ENCODE measurements around the gene GNMT.
A peak's percentile ranks its signal among the peaks of the same experiment; 100 is the strongest.

The GNMT gene

DNA sequence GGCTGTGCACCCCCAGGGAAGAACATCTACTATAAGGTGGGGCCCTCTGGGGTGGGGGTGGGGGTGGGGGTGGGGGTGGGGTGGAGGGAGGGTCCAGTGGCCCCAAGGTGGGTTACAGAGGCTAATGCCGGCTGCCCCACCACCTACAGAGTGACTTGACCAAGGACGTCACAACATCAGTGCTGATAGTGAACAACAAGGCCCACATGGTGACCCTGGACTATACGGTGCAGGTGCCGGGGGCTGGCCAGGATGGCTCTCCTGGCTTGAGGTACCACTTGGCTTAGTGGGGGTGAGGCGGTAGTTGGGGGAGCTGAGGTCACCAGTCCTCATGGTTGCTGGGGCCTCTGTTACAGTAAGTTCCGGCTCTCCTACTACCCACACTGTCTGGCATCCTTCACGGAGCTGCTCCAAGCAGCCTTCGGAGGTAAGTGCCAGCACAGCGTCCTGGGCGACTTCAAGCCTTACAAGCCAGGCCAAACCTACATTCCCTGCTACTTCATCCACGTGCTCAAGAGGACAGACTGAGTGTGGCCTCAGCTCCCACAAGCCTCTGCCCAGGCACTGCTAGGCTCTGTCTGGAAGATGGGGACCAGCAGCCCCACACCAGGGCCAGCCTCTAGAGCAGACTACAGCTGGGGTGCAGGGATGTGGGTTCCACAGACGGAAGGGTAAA lies 2.8 kb downstream of the GNMT start:
- ChIA-PET CTCF (interaction anchor here (0.7 kb wide), 1 partner anchor 12 kb away, joined by 3 read pairs; no protein-coding TSS in a partner anchor), POLR2A (interaction anchor here (1.5 to 2.1 kb wide), 2 partner anchors 21 to 34 kb away, joined by 4 to 12 read pairs; partner anchors contain the start of genes CNPY3 and PPP2R5D)
- TF ChIP-seq FOXA1 (IDR thresholded peaks at IDR 0.05) = no peak
- TF ChIP-seq FOXK2 (IDR thresholded peaks at IDR 0.05) = no peak
- TF ChIP-seq ARNT (IDR thresholded peaks at IDR 0.05) = no peak
- DNase-seq (ENCODE audit: extremely low spot score) = no peak

DNA sequence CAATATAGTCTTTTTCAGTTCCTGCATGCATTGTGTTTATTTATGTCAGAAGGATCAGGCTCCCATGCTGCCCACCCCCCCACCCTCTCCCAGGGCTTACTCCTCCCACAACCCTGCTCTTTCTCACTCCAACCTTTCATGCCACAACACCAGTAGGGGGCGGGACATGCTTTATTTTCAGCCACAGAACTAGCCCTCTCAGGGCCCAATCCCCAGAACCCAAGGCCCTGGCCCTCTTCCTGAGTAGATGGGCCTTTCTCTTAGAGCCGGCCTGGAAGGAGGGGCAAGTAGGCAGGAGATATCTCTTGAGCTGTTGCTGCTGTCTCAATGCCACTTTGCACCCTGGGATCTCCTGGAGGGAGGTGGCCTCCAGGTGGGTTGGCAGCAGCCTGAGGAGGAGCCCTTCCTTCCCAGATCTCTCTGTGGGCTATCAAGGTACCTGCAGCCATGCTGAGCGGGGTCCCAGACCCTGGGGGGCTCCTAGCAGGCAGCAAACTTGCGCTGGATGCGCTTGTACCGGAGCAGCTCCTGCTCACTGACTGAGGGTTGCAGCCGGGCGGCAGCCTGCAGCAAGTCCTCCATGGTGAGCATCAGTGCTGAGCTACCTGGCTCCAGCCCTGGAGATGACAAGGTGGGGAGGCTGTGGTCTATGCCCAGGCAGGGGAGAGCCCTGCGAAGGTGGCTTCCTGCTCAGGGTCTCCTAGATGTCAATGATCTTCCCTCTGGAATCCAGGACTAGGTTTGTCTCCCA lies 3.5 kb downstream of the GNMT start:
- peak; percentile 76 for DNase-seq (ENCODE audit: extremely low spot score)
- POLR2A ChIA-PET = interaction anchor here (1.4 to 2.5 kb wide), 4 partner anchors 15 to 50 kb away, joined by 3 to 22 read pairs (median 8); partner anchors contain the start of genes CNPY3, KLHDC3, MEA1 and PEX6
- CTCF ChIA-PET = interaction anchor here (0.8 to 1.1 kb wide), 2 partner anchors 11 to 179 kb away, joined by 3 read pairs; no protein-coding TSS in a partner anchor
- TF ChIP-seq ELF4 (IDR thresholded peaks at IDR 0.05) (no peak), CTBP1 (IDR thresholded peaks at IDR 0.05; ENCODE audit: borderline replicate concordance) (no peak), FOXM1 (IDR thresholded peaks at IDR 0.05; ENCODE audit: borderline replicate concordance) (no peak), TARDBP (IDR thresholded peaks at IDR 0.05) (no peak), NFRKB (IDR thresholded peaks at IDR 0.05) (no peak), ZNF384 (IDR thresholded peaks at IDR 0.05) (no peak), FOXK2 (IDR thresholded peaks at IDR 0.05) (no peak), LEF1 (IDR thresholded peaks at IDR 0.05; ENCODE audit: borderline replicate concordance) (no peak), FOXA1 (IDR thresholded peaks at IDR 0.05) (no peak), HDGF (IDR thresholded peaks at IDR 0.05; ENCODE audit: borderline replicate concordance) (no peak), ARNT (IDR thresholded peaks at IDR 0.05) (no peak), BHLHE40 (IDR thresholded peaks at IDR 0.05; ENCODE audit: borderline replicate concordance) (no peak), SP1 (IDR thresholded peaks at IDR 0.05) (no peak), L3MBTL2 (conservative IDR thresholded peaks at IDR 0.05) (no peak)
- TF ChIP-seq, protein P1, sequence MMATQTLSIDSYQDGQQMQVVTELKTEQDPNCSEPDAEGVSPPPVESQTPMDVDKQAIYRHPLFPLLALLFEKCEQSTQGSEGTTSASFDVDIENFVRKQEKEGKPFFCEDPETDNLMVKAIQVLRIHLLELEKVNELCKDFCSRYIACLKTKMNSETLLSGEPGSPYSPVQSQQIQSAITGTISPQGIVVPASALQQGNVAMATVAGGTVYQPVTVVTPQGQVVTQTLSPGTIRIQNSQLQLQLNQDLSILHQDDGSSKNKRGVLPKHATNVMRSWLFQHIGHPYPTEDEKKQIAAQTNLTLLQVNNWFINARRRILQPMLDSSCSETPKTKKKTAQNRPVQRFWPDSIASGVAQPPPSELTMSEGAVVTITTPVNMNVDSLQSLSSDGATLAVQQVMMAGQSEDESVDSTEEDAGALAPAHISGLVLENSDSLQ (IDR thresholded peaks at IDR 0.05) = no peak

DNA sequence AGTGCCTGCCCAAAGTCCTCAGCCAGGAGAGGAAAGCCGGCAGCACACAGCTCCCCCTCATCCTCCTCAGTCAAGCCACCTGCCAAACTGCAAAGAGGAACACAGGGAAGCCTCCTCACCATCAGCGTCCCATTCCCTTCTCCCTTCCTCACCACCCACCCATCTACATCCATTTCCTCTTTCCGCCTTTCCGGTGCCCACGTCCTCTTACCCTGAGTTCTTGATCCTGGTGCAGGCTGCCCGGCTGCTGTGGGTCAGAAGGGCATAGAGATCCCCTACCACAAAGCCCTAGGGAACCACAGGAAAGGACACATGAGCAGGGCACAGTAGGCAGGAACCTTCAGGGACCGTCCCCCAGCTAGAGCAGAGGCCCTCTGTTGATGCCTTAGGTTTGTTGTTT lies 6.0 kb downstream of the GNMT start:
- ChIA-PET CTCF (no interaction called here), POLR2A (interaction anchor here (1.0 to 4.6 kb wide), 4 partner anchors 12 to 93 kb away, joined by 3 to 22 read pairs (median 12); partner anchors contain the start of genes KLC4, MRPL2 and PEX6)
- TF ChIP-seq FOXK2 (IDR thresholded peaks at IDR 0.05) = no peak
- no peak for TF ChIP-seq ELF4 (IDR thresholded peaks at IDR 0.05)
- TF ChIP-seq HDGF (IDR thresholded peaks at IDR 0.05; ENCODE audit: borderline replicate concordance) = no peak
- no peak for TF ChIP-seq ZNF384 (IDR thresholded peaks at IDR 0.05)
- TF ChIP-seq, protein P1 (IDR thresholded peaks at IDR 0.05) = no peak
- TF ChIP-seq TARDBP (IDR thresholded peaks at IDR 0.05) = no peak
- no peak for DNase-seq (ENCODE audit: extremely low spot score)

DNA sequence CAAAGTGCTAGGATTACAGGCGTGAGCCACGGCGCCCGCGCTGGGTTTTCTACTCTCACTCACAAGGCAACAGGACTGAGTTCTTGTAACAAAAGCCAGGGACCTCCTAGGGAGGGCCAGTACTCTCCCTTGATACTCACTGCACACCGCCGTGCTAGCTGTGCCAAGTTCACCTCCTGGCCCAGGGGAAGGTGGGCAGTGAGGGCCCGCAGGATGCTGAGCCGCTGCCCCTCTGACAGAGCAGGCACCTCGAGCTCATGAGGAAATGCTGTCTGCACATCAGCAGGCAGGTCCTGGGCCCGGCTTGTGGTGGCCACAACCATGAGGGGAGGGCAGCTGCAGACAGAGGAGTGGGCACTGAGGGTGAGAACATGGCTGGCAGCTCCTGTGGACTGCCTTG lies 6.7 kb downstream of the GNMT start:
- DNase-seq (ENCODE audit: extremely low spot score) = no peak
- CTCF ChIA-PET = interaction anchor here (0.6 kb wide), 1 partner anchor 1738 kb away, joined by 3 read pairs; no protein-coding TSS in a partner anchor
- TF ChIP-seq CTBP1 (IDR thresholded peaks at IDR 0.05; ENCODE audit: borderline replicate concordance) = no peak
- TF ChIP-seq SUZ12 (IDR thresholded peaks at IDR 0.05) = no peak
- no peak for TF ChIP-seq FOXM1 (IDR thresholded peaks at IDR 0.05; ENCODE audit: borderline replicate concordance)
- no peak for TF ChIP-seq ARNT (IDR thresholded peaks at IDR 0.05)
- TF ChIP-seq BHLHE40 (IDR thresholded peaks at IDR 0.05; ENCODE audit: borderline replicate concordance) = no peak
- no peak for TF ChIP-seq HDGF (IDR thresholded peaks at IDR 0.05; ENCODE audit: borderline replicate concordance)
- no peak for TF ChIP-seq L3MBTL2 (conservative IDR thresholded peaks at IDR 0.05)
- no peak for TF ChIP-seq TARDBP (IDR thresholded peaks at IDR 0.05)
- TF ChIP-seq, protein P1 (IDR thresholded peaks at IDR 0.05) = no peak
- TF ChIP-seq ELF4 (IDR thresholded peaks at IDR 0.05) = no peak
- POLR2A ChIA-PET = interaction anchor here (4.6 kb wide), 1 partner anchor 12 kb away, joined by 21 read pairs; the partner anchor contains the start of gene PEX6

DNA sequence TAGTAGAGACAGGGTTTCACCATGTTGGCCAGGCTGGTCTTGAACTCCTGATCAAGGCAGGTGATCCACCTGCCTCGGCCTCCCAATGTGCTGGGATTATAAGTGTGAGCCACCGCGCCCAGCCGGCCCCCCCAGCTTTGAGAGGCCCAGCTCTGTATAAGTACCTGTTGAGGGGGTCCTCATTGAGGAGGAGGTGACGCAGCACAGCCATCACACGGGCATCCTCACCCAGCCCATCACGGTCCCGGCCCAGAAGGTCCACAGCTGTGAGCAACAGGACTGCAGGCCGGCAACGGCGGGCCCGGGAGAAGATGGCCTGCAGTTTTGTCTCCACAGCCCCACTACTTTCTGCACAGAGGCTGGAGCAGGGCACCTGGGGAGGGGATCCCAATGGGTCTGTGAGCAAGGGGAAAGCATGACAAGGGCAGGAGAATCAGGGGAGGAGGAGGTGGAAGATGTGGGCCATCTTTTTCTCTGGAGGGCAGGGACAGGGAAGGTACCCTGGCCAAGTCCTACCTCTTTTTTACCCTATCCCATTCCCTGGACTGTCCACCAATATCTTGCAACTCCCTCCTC lies 7.7 kb downstream of the GNMT start:
- DNase-seq (ENCODE audit: extremely low spot score) = no peak
- POLR2A ChIA-PET = interaction anchor here (0.6 to 4.6 kb wide), 2 partner anchors 11 to 16 kb away, joined by 3 to 21 read pairs; partner anchors contain the start of genes PEX6 and PPP2R5D
- TF ChIP-seq, protein P1 (IDR thresholded peaks at IDR 0.05) = no peak
- TF ChIP-seq NFRKB (IDR thresholded peaks at IDR 0.05) (no peak), HDGF (IDR thresholded peaks at IDR 0.05; ENCODE audit: borderline replicate concordance) (no peak), ZNF384 (IDR thresholded peaks at IDR 0.05) (no peak), BHLHE40 (IDR thresholded peaks at IDR 0.05; ENCODE audit: borderline replicate concordance) (no peak), FOXA1 (IDR thresholded peaks at IDR 0.05) (no peak), SUZ12 (IDR thresholded peaks at IDR 0.05) (no peak), FOXK2 (IDR thresholded peaks at IDR 0.05) (no peak), ELF4 (IDR thresholded peaks at IDR 0.05) (no peak)
- CTCF ChIA-PET = no interaction called here
